Anterior cingulate cortex (tissue), 58 donors: Measurements from ENCODE around the gene PPFIA3.
A peak's percentile ranks its signal among the peaks of the same experiment; 100 is the strongest.

Experiments used
- DNase-seq, 58 donors: peaks; one replicate each; lab custom pipeline; 2025; lab: John Stamatoyannopoulos, UW

The PPFIA3 gene

DNA sequence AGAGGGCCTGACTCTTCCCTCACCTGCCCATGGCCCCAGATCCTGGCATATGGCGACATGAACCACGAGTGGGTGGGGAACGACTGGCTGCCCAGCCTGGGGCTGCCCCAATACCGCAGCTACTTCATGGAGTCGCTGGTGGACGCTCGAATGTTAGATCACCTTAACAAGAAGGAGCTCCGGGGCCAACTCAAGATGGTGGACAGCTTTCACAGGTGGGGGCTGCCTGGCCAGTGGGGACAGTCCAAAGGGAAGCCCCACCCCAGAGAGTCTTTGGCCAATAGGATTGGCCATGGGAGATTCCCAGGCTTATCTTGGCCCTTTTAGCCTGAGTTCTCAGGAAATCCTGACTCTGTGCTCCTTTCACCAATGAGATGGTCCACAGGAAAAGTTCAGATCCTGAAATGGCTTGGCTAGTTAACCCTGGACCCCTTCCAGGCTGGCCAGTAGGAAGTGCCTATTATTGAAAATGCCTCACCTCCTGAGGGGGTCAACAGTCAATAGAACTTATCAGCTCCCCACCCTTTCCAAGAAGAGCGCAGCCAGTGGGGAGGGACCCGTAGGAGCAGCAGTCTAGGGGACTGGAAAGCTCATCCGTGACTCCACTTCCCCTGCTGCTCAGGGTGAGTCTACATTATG lies 28.8 kb downstream of the PPFIA3 start:
- no peak for DNase-seq

DNA sequence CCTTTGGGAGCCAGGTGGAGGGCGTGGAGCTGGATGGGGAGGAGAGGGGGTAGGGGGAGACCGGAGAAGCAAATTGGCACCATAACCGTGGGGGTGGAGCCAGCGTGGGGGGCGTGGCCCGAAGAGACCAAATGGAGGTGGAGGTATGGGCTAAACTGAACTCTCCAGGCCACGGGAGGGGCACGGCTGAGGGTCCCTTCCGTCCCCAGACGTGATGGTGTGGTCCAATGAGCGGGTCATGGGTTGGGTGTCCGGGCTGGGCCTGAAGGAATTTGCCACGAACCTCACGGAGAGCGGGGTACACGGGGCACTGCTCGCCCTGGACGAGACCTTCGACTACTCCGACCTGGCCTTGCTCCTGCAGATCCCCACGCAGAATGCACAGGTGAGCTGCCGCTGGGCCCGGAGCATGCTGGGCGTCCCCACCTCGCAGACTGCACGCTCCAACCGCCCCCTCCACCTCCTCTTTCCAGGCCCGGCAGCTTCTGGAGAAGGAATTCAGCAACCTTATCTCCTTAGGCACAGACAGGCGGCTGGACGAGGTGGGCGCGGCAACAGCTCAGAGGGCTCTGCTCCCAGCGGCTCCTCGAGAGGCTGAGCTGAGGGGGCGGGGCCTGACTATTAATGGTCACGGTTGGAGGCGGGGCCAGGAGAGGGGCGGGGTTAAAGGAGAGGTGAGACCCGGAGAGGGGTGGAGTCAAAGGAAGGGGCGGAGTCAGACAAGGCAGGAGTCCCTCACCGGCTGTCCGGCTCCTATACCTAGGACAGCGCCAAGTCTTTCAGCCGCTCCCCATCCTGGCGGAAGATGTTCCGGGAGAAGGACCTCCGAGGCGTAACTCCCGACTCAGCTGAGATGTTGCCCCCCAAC lies 29.7 kb downstream of the PPFIA3 start:
- peak; percentile 18 to 96 (median 81) for DNase-seq

DNA sequence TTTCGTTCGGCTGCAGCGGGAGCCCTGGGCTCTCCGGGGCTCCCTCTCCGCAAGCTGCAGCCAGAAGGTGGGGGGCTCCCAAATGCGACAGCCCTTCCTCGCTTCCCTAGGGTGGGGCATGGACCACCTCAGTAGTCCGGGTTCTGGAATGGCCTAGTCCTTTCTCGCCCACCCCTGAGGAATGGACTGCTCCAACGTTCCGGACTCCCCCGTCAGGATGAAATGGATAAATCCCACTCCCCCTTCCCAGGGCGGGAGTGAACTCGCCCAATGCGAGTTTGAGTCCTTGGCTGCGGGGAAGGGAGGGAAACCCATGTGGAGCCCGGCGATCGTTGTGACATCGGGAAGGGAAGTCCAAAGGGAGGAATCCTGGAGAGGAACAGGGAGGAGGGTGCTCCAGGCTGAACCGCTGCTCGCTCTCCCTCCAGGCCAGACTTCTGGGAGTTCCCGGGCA lies 30.3 kb downstream of the PPFIA3 start:
- peak in 57 of 58 donors; percentile 36 to 87 (median 66) for DNase-seq

DNA sequence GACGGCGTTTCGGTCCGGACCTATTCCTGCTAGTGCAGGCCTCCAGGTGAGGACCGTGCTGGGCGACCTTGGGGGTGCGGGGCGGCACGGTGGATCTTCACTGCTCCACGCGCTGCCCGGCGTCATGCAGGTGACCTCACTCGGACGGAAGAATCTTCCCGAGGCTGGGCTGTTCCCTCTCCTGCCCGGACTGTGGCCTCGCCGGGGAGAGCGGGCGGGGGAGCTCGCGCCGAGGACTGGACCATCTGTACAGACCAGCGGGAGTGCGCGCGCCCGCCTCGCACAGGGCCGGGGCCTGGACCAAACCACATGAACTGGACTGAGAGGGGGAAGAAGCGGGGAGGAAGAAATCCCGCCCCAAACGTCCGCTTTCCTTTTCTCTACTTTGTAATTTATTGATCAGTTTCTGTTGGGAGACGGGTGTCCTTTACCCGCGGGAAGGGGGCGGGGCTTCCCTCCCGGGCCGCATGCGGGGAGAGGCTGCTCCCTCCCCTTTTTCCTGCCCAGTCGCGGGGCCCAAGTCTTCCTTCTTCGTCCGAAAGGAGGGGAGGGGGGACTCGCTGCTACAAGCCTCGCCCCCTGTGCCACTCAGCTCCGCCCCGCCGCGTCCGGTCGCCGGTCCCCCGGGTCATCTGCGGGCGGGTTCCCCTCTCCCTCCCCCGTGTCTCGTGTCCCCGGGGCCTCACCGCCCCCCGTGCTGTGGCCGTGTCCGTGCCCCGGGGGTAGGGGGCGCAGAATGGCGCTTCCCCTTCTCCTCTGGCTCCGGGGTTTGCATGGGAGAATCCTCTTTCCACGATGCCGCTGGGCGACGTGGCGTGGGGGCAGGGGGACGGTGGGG lies 31.0 kb downstream of the PPFIA3 start:
- peak in 57 of 58 donors; percentile 58 to 93 (median 81) for DNase-seq

DNA sequence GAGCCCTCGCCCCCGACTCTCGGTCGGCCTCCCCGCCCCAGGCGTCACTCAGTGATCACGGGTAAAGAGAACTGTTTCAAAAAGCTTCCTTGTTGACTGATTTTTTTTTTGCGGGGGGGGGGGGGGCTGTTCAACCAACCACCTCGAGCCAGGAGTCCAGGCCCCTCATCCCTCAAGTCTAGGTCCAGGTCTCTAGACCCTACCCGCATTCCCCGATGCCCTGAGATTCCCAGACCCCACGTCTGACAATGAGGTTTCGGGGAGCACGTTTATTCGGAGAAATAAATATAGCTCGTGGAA lies 31.6 kb downstream of the PPFIA3 start:
- peak in 1 of 58 donors; percentile 21 for DNase-seq

DNA sequence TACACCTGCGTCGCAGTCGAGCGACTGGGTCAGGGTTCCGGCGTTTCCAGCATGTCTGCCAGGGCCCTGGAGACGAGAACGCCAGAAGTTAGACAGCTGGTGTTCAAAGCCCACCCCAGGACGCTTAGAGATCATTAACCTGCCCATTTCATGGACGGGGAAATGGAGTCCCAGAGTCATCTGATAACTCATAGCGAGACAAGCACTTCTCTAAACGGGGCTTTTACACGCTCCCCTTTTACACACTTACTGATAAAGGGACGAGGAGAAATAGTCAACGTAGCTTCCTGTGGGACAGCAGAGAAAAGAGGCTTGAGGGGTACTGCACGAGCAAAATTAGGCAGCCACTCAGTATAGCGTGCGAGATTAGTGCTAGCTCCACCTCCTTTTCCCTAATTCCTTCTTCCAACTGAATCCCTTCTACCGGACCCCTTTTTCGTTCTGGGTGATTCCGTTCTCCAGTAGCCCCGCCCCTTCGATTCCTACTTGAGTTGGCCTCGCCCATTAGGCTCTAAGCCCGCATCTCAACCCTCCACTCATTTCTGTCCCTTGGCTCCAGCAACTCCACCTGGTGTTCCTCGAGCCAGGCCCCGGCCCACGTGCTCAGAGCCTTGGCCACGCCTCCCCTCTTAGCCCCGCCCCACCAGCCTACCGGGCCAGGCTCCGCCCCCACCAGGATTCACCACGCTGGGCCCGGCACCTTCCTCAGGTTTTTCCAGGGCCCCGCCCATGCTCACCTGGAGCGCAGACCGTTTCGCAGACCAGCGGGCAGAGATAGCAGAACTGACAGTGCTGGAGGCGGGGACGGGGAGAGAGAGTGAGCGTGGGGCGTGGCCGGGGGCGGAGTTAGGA lies 32.1 kb downstream of the PPFIA3 start:
- DNase-seq = peak in 33 of 58 donors; percentile 9 to 64 (median 28)

DNA sequence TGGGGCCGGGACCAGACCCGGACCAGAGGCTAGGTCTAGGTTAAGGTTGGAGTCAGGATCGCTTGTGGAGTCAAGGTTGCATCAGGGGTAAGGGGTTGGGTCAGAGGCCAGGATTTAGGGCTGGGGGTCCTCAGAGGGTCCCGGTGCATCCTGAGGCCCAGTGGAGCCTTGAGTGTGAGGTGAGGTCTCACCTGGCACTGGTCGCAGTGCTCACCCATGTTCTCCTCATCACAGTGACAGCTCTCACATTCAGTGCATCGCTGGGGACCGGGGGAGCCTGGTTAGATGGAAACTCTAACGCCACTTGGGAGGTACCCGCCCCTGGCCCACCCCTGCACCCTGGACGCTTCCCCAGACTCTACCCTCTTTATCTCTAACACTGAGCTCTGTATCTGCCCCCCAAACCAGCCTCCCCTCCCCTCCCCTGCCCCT lies 32.8 kb downstream of the PPFIA3 start:
- no peak for DNase-seq

DNA sequence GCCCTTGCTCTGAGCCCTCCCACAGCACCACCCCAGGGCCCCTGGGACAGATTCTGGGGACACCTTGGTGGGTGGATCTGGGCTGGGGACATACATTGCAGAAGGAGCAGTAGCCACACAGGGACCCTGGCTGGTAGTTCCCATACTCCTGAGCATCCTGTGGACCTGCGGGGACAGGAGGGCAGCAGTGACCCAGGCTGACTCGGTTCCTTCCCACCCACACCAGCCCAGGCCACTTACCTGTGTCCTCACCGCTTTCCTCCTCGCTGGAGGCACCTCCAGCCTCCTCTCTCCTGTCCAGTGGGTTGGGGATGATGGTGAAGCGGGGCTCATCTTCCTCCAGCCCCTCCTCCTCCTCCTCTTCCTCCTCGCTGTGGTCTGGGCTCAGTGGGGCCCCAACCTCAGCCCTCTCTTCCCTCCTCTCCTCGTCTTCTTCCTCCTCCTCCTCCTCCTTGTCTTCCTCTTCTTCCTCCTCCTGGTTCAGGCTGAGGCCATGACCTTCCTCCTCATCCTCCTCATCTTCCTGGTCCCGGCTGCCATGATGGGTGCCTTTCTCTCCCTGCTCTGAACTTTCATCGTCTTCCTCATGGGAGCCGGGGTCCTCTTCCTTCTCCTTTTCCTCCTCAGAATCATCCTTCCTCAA lies 33.9 kb downstream of the PPFIA3 start:
- DNase-seq = no peak

DNA sequence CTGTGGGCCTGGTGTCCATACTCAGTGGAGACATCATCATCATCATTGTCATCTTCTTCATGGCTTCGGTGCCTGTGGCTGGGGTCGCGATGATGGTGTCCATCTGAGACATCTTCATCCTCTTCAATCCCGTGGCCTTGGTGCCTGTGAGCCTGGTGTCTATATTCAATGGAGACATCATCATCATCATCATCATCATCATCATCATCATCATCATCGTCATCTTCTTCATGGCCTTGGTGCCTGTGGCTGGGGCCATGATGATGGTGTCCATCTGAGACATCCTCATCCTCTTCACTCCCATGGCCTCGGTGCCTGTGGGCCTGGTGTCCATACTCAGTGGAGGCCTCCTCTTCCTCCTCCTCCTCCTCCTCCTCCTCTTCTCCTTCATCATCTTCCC lies 34.9 kb downstream of the PPFIA3 start:
- DNase-seq = no peak

DNA sequence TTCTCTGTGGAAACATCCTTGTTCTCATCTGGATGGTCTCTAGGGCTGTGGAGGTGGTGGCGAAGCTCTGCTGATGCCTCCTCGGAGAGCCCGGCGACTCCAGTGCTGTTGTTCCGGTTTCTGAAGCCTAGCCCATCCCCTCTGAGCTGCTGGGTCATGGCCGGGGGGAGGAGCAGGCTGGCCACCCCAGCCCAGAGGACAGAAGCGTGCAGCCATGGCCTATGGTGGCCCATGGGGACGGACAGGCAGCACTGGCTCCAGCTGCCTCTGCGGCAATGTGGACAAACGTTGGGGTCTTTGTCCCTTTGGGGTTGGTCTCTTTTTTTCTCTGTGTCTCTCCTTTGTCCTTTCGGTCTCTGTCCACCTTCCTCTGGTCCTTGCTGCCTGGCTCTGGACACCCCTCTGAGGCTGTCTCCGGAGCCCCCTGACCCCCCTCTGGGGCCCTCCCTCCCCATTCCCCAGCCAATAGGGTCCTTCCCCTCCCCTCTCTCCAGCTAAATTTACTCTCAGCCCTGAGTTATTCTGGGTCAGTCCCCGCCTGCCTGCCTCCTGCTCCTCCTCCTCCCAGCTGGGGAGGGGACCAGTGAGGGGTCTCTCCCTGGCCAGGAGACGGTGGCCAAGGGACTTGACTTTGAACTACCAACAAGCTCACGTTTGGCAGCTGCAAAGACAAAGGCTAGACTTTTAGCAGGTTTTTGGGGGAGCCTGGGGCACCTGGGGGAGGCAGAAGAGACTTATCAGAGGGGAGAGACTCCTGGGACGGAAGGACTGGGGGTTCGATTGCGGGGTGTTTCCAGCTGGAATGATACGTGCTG lies 35.9 kb downstream of the PPFIA3 start, which contains the start of gene HRC:
HRC (minus strand) TSS at position 392 of the 815 bp plus-strand sequence; CDS start at position 233, 159 bp downstream.
- DNase-seq = peak in 1 of 58 donors; percentile 11

DNA sequence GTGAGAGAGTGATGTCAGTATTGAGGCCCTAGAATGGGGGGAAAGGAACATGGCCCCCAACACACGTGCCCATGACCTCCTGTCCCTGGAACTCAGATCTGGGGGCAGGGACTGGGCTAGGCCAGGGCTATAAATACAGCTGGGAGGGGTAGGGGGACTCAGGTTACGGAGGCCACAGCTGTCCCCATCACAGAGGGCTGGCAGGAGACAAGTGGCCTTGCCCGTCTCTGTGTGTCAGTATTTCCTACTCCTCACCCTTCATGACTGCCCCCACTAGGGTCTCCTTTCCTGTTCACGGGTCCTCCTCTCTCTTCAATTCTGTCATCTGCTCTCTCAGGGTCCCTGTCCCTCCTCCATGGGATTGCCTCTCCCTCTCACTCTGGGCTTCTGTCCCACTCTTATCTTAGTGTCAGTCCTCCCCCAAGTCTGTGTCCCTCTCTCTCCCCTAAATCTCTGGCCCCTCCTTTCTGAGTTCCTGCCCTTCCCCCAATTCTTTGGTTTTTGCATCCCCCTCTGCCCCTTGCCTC lies 36.5 kb downstream of the PPFIA3 start:
- no peak for DNase-seq

DNA sequence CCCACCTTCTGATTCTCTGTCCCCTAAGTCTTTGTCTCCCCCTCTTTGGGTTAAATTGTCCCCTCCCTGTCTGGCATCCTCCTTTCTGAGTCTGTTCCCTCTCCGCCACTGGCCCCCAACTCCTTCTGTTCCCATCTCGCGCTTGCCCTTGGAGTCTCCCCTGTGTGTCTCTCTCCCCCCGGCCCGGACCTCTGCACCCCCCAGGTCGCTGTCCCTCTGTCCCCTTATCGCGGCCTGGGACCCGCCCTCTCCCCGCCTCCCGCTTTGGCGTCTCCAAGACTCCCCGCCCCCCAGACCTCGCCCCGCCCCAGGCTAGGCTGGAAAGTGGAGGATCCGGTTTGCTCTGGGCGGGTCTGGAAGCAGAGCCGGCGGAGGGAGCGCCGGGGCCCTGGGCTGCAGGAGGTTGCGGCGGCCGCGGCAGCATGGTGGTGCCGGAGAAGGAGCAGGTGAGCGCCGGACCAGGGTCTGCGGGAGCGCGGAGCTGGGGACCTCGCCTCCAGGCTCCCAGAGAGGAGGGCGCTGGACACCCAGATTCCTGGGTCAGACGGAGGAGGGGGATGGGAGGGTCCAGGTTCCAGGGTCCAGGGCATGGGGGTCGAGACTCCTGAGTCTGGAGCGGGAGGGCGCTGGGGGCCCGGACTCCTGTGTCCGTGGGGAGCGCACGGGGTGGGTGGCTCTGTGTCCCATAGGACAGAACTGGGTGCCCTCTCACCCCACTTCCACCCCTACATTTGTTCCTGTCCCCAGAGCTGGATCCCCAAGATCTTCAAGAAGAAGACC lies 38.3 kb downstream of the PPFIA3 start, which contains the start of gene TRPM4:
TRPM4 (plus strand) TSS at position 348 of the 780 bp plus-strand sequence; CDS start at position 423, 75 bp downstream.
- DNase-seq = peak in 56 of 58 donors; percentile 10 to 82 (median 54)

DNA sequence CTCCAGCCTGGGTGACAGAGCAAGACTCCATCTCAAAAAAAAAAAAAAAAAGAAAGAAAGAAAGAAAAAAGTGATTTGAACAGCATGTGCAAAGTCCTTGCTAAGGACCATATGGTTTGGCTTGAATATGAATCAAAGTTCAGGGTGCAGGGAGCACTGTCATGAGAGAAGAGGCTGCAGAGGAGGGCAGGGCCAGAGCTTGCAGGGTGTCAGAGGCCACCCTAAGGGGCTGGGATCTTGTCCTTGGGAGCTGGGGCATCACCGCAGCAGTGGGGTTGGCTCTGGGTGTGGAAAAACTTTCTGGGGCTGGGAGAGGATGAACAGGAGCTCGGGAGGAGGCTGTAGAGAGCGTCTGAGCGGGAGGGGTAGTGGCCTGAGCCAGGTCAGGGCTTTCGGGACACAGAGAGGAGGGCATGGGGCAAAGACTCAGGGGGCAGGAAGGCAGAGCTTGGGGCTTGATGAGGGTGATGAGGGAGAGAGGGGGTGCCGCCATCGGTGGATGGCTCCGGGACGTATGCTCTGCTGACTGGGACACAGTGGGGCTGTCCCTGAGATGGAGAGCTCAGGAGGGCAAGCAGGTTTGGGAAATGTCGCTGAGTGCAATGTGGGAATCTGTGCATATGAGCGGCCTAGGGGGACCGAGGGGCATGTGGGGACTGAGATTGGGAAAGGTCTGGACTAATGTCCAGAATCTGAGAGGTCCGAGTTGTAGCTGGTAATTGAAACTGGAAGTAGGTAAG lies 41.3 kb downstream of the PPFIA3 start:
- no peak for DNase-seq

DNA sequence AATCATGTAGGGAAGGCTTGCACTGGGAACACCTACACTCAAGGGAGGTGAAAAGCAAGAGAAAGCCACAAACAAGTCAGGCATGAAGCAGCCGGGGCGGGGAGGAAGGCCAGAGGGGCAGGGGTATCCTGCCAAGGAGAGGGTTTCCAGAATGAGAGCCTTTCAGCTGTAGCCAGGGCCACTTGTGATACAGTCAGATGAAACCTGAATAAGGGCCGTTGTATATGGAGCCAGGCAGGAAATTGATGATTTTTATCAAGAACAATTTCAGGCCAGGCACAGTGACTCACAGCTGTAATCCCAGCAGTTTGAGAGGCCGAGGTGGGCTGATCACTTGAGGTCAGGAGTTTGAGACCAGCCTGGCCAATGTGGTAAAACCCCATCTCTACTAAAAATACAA lies 42.6 kb downstream of the PPFIA3 start:
- DNase-seq = no peak

DNA sequence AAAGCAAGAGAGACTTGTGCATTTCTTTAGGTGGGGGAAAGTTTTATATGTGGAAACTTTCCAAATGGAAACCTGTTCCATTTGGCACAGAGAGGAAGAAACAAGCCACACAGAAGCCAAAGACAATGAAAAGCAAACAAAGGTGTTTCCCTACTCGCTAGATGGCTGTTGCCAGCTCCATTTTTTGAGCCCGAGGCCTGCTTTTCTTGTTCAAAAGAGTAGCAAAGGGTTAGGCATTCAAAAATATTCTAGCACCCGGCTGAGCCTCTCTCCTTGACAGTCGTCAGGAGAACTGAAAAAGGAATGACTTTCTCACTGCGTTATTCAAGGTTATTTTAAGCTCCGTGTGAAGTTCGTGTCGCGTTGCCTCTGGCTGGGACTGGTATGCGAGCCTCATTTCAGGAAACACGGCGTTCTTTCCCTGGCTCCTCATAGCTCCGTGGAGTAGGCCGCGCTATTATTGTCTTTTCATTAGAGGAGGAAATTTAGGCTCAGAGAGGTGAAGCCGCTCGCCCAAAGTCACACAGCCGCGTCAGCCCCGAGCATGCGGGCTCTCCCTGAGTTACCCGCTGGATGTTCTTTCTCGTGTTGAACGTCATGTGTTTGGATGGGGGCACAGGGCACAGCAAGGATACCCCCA lies 45.9 kb downstream of the PPFIA3 start:
- peak in 24 of 58 donors; percentile 5 to 60 (median 28) for DNase-seq

DNA sequence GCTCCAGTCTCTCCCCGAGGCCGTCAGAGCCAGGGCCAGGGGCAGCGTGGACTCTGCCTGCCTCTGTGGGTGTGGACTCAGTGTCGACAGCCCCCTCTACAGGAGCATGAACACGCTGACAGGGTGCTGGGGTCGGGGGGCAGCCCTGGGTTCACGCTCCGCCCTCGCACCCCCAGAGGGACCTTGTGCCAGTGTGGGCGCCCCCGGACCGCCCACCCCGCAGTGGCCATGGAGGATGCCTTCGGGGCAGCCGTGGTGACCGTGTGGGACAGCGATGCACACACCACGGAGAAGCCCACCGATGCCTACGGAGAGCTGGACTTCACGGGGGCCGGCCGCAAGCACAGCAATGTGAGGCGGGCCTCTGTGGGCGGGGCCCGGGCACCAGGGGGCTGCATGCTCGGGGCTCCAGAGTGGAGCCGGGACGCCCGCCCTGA lies 46.5 kb downstream of the PPFIA3 start:
- no peak for DNase-seq
